ENCODE measurements around the gene RTN4RL2.

DNA sequence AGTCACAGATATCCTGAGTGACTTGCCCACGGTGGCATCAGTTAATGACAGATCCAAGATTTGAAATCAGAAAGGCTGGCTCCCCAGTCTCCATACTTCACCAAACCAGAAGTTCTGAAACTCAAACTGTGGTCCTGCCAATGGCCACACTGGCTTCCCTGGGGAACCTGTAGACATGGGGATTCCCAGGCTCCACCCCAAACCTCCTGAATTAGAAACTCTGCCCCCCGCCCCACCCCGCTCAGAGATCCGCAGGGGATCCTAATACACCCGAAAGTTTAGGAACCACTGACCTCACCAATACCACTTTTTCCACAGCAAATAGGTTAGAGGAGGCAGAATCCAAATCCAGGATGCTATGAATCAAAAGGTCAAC is 15.3 kb downstream of the RTN4RL2 start:
- TF ChIP-seq GATAD2A (IDR thresholded peaks at IDR 0.05) = no peak
- TF ChIP-seq, protein P1, sequence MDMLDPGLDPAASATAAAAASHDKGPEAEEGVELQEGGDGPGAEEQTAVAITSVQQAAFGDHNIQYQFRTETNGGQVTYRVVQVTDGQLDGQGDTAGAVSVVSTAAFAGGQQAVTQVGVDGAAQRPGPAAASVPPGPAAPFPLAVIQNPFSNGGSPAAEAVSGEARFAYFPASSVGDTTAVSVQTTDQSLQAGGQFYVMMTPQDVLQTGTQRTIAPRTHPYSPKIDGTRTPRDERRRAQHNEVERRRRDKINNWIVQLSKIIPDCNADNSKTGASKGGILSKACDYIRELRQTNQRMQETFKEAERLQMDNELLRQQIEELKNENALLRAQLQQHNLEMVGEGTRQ (CRISPR knock-in tag; IDR thresholded peaks at IDR 0.05) = no peak
- TF ChIP-seq EZH2 (IDR thresholded peaks at IDR 0.05; ENCODE audit: borderline replicate concordance, low read depth, low read length) = no peak
- TF ChIP-seq, protein P2, sequence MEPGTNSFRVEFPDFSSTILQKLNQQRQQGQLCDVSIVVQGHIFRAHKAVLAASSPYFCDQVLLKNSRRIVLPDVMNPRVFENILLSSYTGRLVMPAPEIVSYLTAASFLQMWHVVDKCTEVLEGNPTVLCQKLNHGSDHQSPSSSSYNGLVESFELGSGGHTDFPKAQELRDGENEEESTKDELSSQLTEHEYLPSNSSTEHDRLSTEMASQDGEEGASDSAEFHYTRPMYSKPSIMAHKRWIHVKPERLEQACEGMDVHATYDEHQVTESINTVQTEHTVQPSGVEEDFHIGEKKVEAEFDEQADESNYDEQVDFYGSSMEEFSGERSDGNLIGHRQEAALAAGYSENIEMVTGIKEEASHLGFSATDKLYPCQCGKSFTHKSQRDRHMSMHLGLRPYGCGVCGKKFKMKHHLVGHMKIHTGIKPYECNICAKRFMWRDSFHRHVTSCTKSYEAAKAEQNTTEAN (CRISPR knock-in tag; IDR thresholded peaks at IDR 0.05) = no peak
- TF ChIP-seq ZNF274 (IDR thresholded peaks at IDR 0.05; ENCODE audit: borderline replicate concordance, low read depth, low read length) = no peak
- TF ChIP-seq ZBTB7A (IDR thresholded peaks at IDR 0.05; ENCODE audit: borderline replicate concordance, control insufficient read depth, low read depth, low read length) = no peak
- TF ChIP-seq, protein P3, sequence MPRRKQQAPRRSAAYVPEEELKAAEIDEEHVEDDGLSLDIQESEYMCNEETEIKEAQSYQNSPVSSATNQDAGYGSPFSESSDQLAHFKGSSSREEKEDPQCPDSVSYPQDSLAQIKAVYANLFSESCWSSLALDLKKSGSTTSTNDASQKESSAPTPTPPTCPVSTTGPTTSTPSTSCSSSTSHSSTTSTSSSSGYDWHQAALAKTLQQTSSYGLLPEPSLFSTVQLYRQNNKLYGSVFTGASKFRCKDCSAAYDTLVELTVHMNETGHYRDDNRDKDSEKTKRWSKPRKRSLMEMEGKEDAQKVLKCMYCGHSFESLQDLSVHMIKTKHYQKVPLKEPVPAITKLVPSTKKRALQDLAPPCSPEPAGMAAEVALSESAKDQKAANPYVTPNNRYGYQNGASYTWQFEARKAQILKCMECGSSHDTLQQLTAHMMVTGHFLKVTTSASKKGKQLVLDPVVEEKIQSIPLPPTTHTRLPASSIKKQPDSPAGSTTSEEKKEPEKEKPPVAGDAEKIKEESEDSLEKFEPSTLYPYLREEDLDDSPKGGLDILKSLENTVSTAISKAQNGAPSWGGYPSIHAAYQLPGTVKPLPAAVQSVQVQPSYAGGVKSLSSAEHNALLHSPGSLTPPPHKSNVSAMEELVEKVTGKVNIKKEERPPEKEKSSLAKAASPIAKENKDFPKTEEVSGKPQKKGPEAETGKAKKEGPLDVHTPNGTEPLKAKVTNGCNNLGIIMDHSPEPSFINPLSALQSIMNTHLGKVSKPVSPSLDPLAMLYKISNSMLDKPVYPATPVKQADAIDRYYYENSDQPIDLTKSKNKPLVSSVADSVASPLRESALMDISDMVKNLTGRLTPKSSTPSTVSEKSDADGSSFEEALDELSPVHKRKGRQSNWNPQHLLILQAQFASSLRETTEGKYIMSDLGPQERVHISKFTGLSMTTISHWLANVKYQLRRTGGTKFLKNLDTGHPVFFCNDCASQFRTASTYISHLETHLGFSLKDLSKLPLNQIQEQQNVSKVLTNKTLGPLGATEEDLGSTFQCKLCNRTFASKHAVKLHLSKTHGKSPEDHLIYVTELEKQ (CRISPR knock-in tag; IDR thresholded peaks at IDR 0.05) = no peak
- no peak for TF ChIP-seq PHF20 (IDR thresholded peaks at IDR 0.05; ENCODE audit: partially characterized antibody)
- TF ChIP-seq, protein P4, sequence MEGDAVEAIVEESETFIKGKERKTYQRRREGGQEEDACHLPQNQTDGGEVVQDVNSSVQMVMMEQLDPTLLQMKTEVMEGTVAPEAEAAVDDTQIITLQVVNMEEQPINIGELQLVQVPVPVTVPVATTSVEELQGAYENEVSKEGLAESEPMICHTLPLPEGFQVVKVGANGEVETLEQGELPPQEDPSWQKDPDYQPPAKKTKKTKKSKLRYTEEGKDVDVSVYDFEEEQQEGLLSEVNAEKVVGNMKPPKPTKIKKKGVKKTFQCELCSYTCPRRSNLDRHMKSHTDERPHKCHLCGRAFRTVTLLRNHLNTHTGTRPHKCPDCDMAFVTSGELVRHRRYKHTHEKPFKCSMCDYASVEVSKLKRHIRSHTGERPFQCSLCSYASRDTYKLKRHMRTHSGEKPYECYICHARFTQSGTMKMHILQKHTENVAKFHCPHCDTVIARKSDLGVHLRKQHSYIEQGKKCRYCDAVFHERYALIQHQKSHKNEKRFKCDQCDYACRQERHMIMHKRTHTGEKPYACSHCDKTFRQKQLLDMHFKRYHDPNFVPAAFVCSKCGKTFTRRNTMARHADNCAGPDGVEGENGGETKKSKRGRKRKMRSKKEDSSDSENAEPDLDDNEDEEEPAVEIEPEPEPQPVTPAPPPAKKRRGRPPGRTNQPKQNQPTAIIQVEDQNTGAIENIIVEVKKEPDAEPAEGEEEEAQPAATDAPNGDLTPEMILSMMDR (IDR thresholded peaks at IDR 0.05 in 2 of 3, conservative IDR thresholded peaks at IDR 0.05 in 1 of 3; ENCODE audit: insufficient read depth in 2 of 3, low read depth in 1 of 3, low read length in 3 of 3) = no peak
- TF ChIP-seq YY1 (IDR thresholded peaks at IDR 0.05; ENCODE audit: borderline replicate concordance in 1 of 3, control insufficient read depth in 1 of 3, extremely low read depth in 1 of 3, insufficient read depth in 3 of 3, insufficient read length in 1 of 3, insufficient replicate concordance in 2 of 3, low read depth in 1 of 3, low read length in 2 of 3) = no peak
- TF ChIP-seq YBX1 (IDR thresholded peaks at IDR 0.05) = no peak
- no peak for TF ChIP-seq JUN (IDR thresholded peaks at IDR 0.05; ENCODE audit: borderline replicate concordance, low read depth, low read length)
- no peak for TF ChIP-seq JUN (CRISPR knock-in tag; IDR thresholded peaks at IDR 0.05; ENCODE audit: borderline replicate concordance)
- no peak for TF ChIP-seq FOS (IDR thresholded peaks at IDR 0.05; ENCODE audit: extremely low read depth, insufficient read length)
- TF ChIP-seq, protein P5, sequence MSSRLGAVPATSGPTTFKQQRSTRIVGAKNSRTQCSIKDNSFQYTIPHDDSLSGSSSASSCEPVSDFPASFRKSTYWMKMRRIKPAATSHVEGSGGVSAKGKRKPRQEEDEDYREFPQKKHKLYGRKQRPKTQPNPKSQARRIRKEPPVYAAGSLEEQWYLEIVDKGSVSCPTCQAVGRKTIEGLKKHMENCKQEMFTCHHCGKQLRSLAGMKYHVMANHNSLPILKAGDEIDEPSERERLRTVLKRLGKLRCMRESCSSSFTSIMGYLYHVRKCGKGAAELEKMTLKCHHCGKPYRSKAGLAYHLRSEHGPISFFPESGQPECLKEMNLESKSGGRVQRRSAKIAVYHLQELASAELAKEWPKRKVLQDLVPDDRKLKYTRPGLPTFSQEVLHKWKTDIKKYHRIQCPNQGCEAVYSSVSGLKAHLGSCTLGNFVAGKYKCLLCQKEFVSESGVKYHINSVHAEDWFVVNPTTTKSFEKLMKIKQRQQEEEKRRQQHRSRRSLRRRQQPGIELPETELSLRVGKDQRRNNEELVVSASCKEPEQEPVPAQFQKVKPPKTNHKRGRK (tag; IDR thresholded peaks at IDR 0.05) = no peak
